OCI-LY1 (cell line): ENCODE results near the gene UNC5A.

ENCODE experiments used
- CTCF ChIP-seq: fragments of 200-600 bp; sonication (generic), shearing (Covaris generic); IDR thresholded peaks from 2 replicates; pipeline ENCODE4 v1.5.1; 2017; ENCODE audit warnings: mild to moderate bottlenecking, antibody characterized with exemption, low read length, moderate library complexity, mixed read lengths
- EZH2 ChIP-seq: fragments of 200-600 bp; sonication (generic), shearing (Covaris generic); IDR thresholded peaks from 2 replicates; pipeline ENCODE4 v1.8.0; 2017; ENCODE audit warnings: borderline replicate concordance, mixed run types, mild to moderate bottlenecking, antibody characterized with exemption, low read length, moderate library complexity, mixed read lengths

GRCh38 chr5:176876506-176877431 is 66.4 kb downstream of the UNC5A start:
- TF ChIP-seq CTCF (no peak), EZH2 (no peak)
